Neural cell (in vitro differentiated cells): ENCODE measurements around the gene USP2. TPM values are rescaled to one million over a fixed set of nuclear protein-coding genes. Genes with fewer than 3 reads are reported as not detected.

Experiments
- H2AFZ ChIP-seq: fragments of 200-600, 300-800 bp; sonication (generic), shearing (Covaris generic); 2 replicates; pipeline ENCODE4 v1.6.0; 2014; ENCODE audit warnings: low read depth, mild to moderate bottlenecking, antibody characterized with exemption, low read length, moderate library complexity
- H3F3A ChIP-seq: fragments of 200-600 bp; shearing (Covaris generic); 2 replicates; pipeline ENCODE4 v1.6.1; 2016; ENCODE audit warnings: mild to moderate bottlenecking, moderate library complexity, mixed read lengths, antibody characterized with exemption, low read length; ENCODE audit not compliant: insufficient read depth, poor library complexity, severe bottlenecking
- H3K27ac ChIP-seq: fragments of 200-600, 300-800 bp; sonication (generic), shearing (Covaris generic); 2 replicates; pipeline ENCODE4 v1.5.1; 2014; ENCODE audit warnings: mild to moderate bottlenecking, low read length, moderate library complexity
- H3K27me3 ChIP-seq: fragments of 300-800, 200-600 bp; sonication (generic), shearing (Covaris generic); 2 replicates; pipeline ENCODE4 v1.6.0; 2014; ENCODE audit warnings: mild to moderate bottlenecking, low read depth, low read length, moderate library complexity; ENCODE audit not compliant: insufficient read depth
- H3K36me3 ChIP-seq: fragments of 300-800, 200-600 bp; sonication (generic), shearing (Covaris generic); 2 replicates; pipeline ENCODE4 v1.5.1; 2014; ENCODE audit warnings: mild to moderate bottlenecking, antibody characterized with exemption, low read length, moderate library complexity; ENCODE audit not compliant: insufficient read depth
- H3K4me2 ChIP-seq: fragments of 300-800, 200-600 bp; sonication (generic), shearing (Covaris generic); 2 replicates; pipeline ENCODE4 v1.6.0; 2014; ENCODE audit warnings: mild to moderate bottlenecking, low read length
- H3K4me3 ChIP-seq: fragments of 300-800, 200-600 bp; sonication (generic), shearing (Covaris generic); 2 replicates; pipeline ENCODE4 v1.5.1; 2014; ENCODE audit warnings: mild to moderate bottlenecking, low read length, moderate library complexity
- H3K79me2 ChIP-seq: fragments of 200-600 bp; shearing (Covaris generic); replicated peaks from 2 replicates; pipeline ENCODE4 v1.6.0; 2014; ENCODE audit warnings: mild to moderate bottlenecking, low read length, moderate library complexity; ENCODE audit not compliant: insufficient read depth
- H3K9ac ChIP-seq: fragments of 300-800, 200-600 bp; sonication (generic), shearing (Covaris generic); 2 replicates; pipeline ENCODE4 v1.6.1; 2016; ENCODE audit warnings: mild to moderate bottlenecking, low read length, mixed read lengths
- H3K9me2 ChIP-seq: fragments of 200-600 bp; shearing (Covaris generic); 2 replicates; pipeline ENCODE4 v1.6.1; 2016; ENCODE audit warnings: mild to moderate bottlenecking, low read length, mixed read lengths; ENCODE audit not compliant: insufficient read depth
- H3K9me3 ChIP-seq: fragments of 200-600, 300-800 bp; sonication (generic), shearing (Covaris generic); 2 replicates; pipeline ENCODE4 v1.6.1; 2016; ENCODE audit warnings: mild to moderate bottlenecking, mixed run types, low read length, moderate library complexity, mixed read lengths
- H4K20me1 ChIP-seq: fragments of 200-600 bp; shearing (Covaris generic); 2 replicates; pipeline ENCODE4 v1.6.1; 2016; ENCODE audit warnings: mild to moderate bottlenecking, mixed run types; ENCODE audit not compliant: insufficient read depth
- EP300 ChIP-seq: fragments of 450-650 bp; conservative IDR thresholded peaks from 2 replicates; pipeline ENCODE4 v1.6.1; 2014; ENCODE audit warnings: antibody characterized with exemption, mild to moderate bottlenecking, moderate library complexity; ENCODE audit not compliant: poor library complexity, severe bottlenecking
- EZH2 ChIP-seq: fragments of 200-600, 300-800 bp; shearing (Covaris generic), sonication (generic); IDR thresholded peaks from 2 replicates; pipeline ENCODE4 v1.6.1; 2014; ENCODE audit warnings: antibody characterized with exemption, low read length, borderline replicate concordance, mild to moderate bottlenecking; ENCODE audit not compliant: insufficient read depth, poor library complexity, severe bottlenecking
- MXI1 ChIP-seq: fragments of 450-650 bp; conservative IDR thresholded peaks from 2 replicates; pipeline ENCODE4 v1.6.1; 2014; ENCODE audit warnings: antibody characterized with exemption, mild to moderate bottlenecking; ENCODE audit not compliant: poor library complexity, severe bottlenecking
- POLR2AphosphoS5 ChIP-seq: IDR thresholded peaks from 2 replicates; pipeline ENCODE4 v1.6.1; 2012
- RAD21 ChIP-seq: fragments of 450-650 bp; conservative IDR thresholded peaks from 2 replicates; pipeline ENCODE4 v1.6.1; 2014; ENCODE audit warnings: antibody characterized with exemption, mild to moderate bottlenecking, moderate library complexity
- REST ChIP-seq: IDR thresholded peaks from 2 replicates; pipeline ENCODE4 v1.6.1; 2012; ENCODE audit warnings: borderline replicate concordance
- SMC3 ChIP-seq: fragments of 450-650 bp; conservative IDR thresholded peaks from 2 replicates; pipeline ENCODE4 v1.6.1; 2014; ENCODE audit warnings: antibody characterized with exemption, mild to moderate bottlenecking, moderate library complexity; ENCODE audit not compliant: poor library complexity
- polyA plus RNA-seq: library from polyadenylated mRNA; depleted of rRNA; stranded (reverse); fragments of >200 nt; gene quantifications from 2 replicates; pipeline ENCODE4 v1.2.3, GENCODE V29; 2014
- TF ChIP-seq, protein P1 (sequence below): fragments of 450-650 bp; IDR thresholded peaks from 2 replicates; pipeline ENCODE4 v1.5.1; 2014; ENCODE audit warnings: antibody characterized with exemption, mild to moderate bottlenecking, moderate library complexity; ENCODE audit not compliant: poor library complexity, severe bottlenecking

Gene USP2
- polyA plus RNA-seq, 1 donor from 2014 or later, result 0.59 TPM

DNA sequence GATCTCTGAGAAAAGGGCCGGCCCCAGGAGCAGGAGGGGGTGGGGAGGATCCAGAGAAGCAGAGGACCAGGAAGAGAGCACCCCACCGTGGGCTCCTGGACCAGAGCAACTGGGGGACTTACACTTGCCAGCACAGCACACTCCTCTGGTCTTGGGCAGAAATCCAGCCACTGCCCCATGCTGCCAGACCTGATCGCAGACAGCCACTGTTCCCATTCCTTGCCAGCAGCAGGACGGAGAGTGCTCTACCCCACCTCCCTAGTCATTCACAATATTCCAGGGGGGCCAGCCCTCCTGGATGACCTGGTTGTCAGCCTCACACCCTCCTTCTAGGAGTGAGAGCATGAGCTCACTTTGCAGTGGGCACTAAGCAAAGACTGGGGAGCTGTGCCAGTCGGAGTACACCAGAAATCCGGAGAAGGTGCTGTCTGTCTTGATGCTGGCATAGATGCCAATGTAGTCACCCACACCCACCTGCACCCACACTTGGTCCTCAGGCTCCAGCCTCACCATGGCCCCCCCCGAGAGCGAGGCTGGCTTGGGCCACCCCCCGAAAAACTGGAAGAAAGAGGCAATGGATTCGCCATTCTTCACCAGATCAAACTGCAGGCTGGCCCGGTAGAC, 42.4 kb downstream of the USP2 start:
- no peaks in the 10 kb centered on the region for H3K9me3 ChIP-seq
- no peak overlapping the region for H3K9ac ChIP-seq
- no peaks in the 10 kb centered on the region for H3F3A ChIP-seq
- TF ChIP-seq RAD21 (no peak), POLR2AphosphoS5 (no peak), REST (no peak)
- no peak overlapping the region for H3K27ac ChIP-seq
- no peak overlapping the region for H3K4me3 ChIP-seq
- H3K27me3 ChIP-seq, result peaks cover 36% of the 10 kb centered on the region
- H3K79me2 ChIP-seq, result peaks cover 6% of the 10 kb centered on the region
- H3K4me2 ChIP-seq, result no peak overlapping the region
- H3K9me2 ChIP-seq, result no peaks in the 10 kb centered on the region
- H4K20me1 ChIP-seq, result no peaks in the 10 kb centered on the region
- H3K36me3 ChIP-seq, result no peaks in the 10 kb centered on the region
- H2AFZ ChIP-seq, result no peak overlapping the region

- Histone ChIP-seq H3K9me3 (no peaks in the 10 kb centered on the region), H3K27me3 (peaks cover 36% of the 10 kb centered on the region), H3K4me2 (no peak overlapping the region), H4K20me1 (no peaks in the 10 kb centered on the region), H3K79me2 (peaks cover 6% of the 10 kb centered on the region), H3K27ac (no peak overlapping the region), H3K4me3 (peak overlapping the region; percentile 40), H3K9me2 (no peaks in the 10 kb centered on the region), H3K36me3 (no peaks in the 10 kb centered on the region), H2AFZ (no peak overlapping the region), H3K9ac (peak overlapping the region; percentile 34), H3F3A (no peaks in the 10 kb centered on the region)
- TF ChIP-seq EP300 (no peak), SMC3 (peak; percentile 82), RAD21 (peak; percentile 82)
- TF ChIP-seq, protein P1, sequence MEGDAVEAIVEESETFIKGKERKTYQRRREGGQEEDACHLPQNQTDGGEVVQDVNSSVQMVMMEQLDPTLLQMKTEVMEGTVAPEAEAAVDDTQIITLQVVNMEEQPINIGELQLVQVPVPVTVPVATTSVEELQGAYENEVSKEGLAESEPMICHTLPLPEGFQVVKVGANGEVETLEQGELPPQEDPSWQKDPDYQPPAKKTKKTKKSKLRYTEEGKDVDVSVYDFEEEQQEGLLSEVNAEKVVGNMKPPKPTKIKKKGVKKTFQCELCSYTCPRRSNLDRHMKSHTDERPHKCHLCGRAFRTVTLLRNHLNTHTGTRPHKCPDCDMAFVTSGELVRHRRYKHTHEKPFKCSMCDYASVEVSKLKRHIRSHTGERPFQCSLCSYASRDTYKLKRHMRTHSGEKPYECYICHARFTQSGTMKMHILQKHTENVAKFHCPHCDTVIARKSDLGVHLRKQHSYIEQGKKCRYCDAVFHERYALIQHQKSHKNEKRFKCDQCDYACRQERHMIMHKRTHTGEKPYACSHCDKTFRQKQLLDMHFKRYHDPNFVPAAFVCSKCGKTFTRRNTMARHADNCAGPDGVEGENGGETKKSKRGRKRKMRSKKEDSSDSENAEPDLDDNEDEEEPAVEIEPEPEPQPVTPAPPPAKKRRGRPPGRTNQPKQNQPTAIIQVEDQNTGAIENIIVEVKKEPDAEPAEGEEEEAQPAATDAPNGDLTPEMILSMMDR, result peak; percentile 90
Observed at GRCh38 chr11:119338318-119338890, 43.1 kb downstream of the USP2 start.

- Histone ChIP-seq H3K4me3 (peak overlapping the region; percentile 40), H3K9me3 (no peaks in the 10 kb centered on the region), H3K9ac (peak overlapping the region; percentile 29), H3K27me3 (peaks cover 36% of the 10 kb centered on the region), H3K4me2 (no peak overlapping the region), H3K36me3 (no peaks in the 10 kb centered on the region), H2AFZ (no peak overlapping the region), H4K20me1 (no peaks in the 10 kb centered on the region), H3K27ac (no peak overlapping the region), H3K79me2 (peaks cover 6% of the 10 kb centered on the region), H3F3A (no peaks in the 10 kb centered on the region), H3K9me2 (no peaks in the 10 kb centered on the region)
- no peak for TF ChIP-seq SMC3
- no peak for TF ChIP-seq MXI1
- no peak for TF ChIP-seq EZH2
Observed at GRCh38 chr11:119337581-119338317, 43.7 kb downstream of the USP2 start.
